Measurements from ENCODE around the gene STT3B.

Gene STT3B

DNA sequence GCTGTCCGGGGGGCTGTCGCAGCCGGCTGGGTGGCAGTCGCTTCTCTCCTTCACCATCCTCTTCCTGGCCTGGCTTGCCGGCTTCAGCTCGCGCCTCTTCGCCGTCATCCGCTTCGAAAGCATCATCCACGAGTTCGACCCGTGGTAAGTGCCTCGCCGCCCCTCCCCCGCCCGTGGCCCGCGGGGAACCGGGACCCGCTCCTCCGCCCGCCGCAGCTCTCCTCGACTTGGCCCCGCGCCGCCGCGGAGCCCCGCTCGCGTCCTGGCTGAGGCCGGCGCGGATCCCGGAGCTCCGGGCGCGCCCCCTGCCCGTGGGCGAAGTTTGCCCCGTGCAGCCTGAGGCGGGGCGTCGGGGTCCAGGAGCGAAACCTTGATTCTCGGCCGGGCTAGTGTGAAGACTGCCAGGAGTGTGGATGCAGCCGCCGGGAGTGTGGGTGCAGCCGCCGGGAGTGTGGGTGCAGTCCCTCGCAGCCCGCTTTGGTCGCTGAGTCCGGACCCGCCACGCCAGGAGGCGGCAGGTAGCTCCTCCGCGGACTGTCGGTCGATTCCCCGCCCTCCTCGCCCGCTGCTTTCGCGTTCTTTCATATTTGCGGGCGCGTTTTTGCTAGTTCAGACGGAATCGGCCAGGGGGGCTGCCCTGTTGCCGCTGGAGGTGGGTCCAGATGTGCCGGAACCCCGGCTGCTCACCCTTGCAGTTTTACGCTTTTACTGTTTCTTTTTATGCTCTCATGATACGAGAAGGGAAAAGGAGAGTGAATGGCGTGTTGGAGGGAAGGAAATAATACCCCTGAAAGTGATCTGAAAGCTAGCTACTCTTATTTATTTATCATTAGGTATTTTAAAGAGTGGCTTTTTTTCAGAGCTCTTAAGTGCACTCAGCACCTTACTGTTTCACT lies 692 bp downstream of the STT3B start:
- Histone ChIP-seq H3K9me3 (ENCODE audit: control insufficient read depth in 2 of 2, low read length in 2 of 2) (no peaks in the 10 kb centered on the region), H3K4me1 (ENCODE audit: control insufficient read depth, insufficient read depth, low read length) (peaks cover 10% of the 10 kb centered on the region), H3K27me3 (ENCODE audit: control insufficient read depth in 1 of 2, insufficient read depth in 2 of 2, low read length in 2 of 2) (no peaks in the 10 kb centered on the region), H3K9ac (ENCODE audit: low read length in 2 of 2) (peak overlapping the region; percentile 71 to 77), H3K4me3 (ENCODE audit: low read length in 2 of 2) (peak overlapping the region; percentile 77 to 82), H3K27ac (ENCODE audit: low read length) (peak overlapping the region; percentile 91), H3K36me3 (ENCODE audit: control insufficient read depth in 2 of 2, insufficient read depth in 2 of 2, low read length in 2 of 2) (no peaks in the 10 kb centered on the region)

DNA sequence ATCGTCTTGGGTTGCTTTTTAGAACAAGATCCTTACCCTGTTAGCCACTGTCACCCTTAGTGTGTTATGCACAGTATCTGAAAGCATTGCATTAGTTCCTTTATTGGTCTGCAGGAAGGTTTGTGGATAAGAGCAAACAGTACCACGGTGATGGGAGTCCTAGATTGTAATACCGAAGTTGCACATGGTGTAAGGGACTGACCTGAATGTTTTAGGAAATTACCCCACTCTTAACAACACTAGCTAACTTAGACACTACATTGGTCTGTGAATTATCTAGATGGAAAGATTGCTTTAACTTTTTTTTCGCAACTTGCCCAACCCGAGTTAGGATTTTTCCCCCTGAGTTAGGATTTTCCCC lies 1.3 kb downstream of the STT3B start:
- H3K4me1 ChIP-seq (ENCODE audit: control insufficient read depth, insufficient read depth, low read length) = peaks cover 10% of the 10 kb centered on the region
- no peaks in the 10 kb centered on the region for H3K9me3 ChIP-seq (ENCODE audit: control insufficient read depth in 2 of 2, low read length in 2 of 2)
- no peak overlapping the region for H3K27ac ChIP-seq (ENCODE audit: low read length)
- H3K9ac ChIP-seq (ENCODE audit: low read length in 2 of 2) = peak overlapping the region; percentile 71 to 77
- H3K4me3 ChIP-seq (ENCODE audit: low read length in 2 of 2) = peak overlapping the region; percentile 77 to 82
- no peaks in the 10 kb centered on the region for H3K27me3 ChIP-seq (ENCODE audit: control insufficient read depth in 1 of 2, insufficient read depth in 2 of 2, low read length in 2 of 2)
- H3K36me3 ChIP-seq (ENCODE audit: control insufficient read depth in 2 of 2, insufficient read depth in 2 of 2, low read length in 2 of 2) = no peaks in the 10 kb centered on the region

GRCh38 chr3:31536497-31536896 lies 3.8 kb downstream of the STT3B start:
- Histone ChIP-seq H3K4me3 (ENCODE audit: low read length in 2 of 2) (no peak overlapping the region), H3K4me1 (ENCODE audit: control insufficient read depth, insufficient read depth, low read length) (peaks cover 10% of the 10 kb centered on the region), H3K36me3 (ENCODE audit: control insufficient read depth in 2 of 2, insufficient read depth in 2 of 2, low read length in 2 of 2) (no peaks in the 10 kb centered on the region), H3K27me3 (ENCODE audit: control insufficient read depth in 1 of 2, insufficient read depth in 2 of 2, low read length in 2 of 2) (no peaks in the 10 kb centered on the region), H3K9ac (ENCODE audit: low read length in 2 of 2) (no peak overlapping the region), H3K27ac (ENCODE audit: low read length) (no peak overlapping the region), H3K9me3 (ENCODE audit: control insufficient read depth in 2 of 2, low read length in 2 of 2) (no peaks in the 10 kb centered on the region)

DNA sequence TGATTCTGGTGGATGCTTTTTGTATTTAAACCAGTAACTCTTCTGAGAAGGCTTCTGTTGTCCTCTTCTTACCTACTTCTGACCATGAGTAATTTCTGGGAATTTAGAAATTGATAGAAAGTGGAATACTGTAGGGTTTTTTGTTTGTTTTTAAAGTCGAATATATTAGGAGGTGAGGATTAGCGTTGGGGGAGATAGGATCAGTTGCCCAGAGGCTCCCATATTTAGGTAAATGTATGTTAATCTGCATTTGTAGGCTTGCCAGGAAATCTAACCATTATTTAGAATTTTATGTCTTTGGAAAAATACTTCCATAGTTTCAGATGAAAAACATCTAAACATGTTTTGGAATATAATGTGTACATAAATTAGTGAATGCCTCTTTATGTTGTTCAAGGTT lies 6.1 kb downstream of the STT3B start:
- H3K27me3 ChIP-seq (ENCODE audit: control insufficient read depth in 1 of 2, insufficient read depth in 2 of 2, low read length in 2 of 2) = no peaks in the 10 kb centered on the region
- H3K9me3 ChIP-seq (ENCODE audit: control insufficient read depth in 2 of 2, low read length in 2 of 2) = no peaks in the 10 kb centered on the region
- no peak overlapping the region for H3K4me3 ChIP-seq (ENCODE audit: low read length in 2 of 2)
- H3K9ac ChIP-seq (ENCODE audit: low read length in 2 of 2) = no peak overlapping the region
- H3K36me3 ChIP-seq (ENCODE audit: control insufficient read depth in 2 of 2, insufficient read depth in 2 of 2, low read length in 2 of 2) = no peaks in the 10 kb centered on the region
- H3K27ac ChIP-seq (ENCODE audit: low read length) = no peak overlapping the region
- peaks cover 10% of the 10 kb centered on the region for H3K4me1 ChIP-seq (ENCODE audit: control insufficient read depth, insufficient read depth, low read length)

DNA sequence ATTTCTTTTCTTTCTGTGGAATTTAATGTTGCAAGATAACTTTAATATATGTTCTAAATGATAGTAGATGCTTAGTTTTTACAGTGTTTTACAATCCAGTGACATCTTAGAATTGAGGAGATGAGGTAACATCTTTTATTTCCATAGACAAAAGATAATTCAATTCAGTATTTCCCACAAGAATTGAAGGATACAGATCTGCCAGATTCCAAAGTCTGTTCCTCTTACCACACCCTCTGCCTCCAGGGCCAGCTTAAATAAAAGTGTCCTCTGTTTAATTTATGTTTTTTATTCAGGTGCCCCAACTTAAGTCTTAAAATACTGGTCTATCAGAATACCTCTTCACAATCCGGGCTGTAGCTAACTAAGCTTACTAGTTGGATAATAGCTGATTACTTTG lies 6.5 kb downstream of the STT3B start:
- H3K27me3 ChIP-seq (ENCODE audit: control insufficient read depth in 1 of 2, insufficient read depth in 2 of 2, low read length in 2 of 2) = no peaks in the 10 kb centered on the region
- H3K27ac ChIP-seq (ENCODE audit: low read length) = no peak overlapping the region
- no peak overlapping the region for H3K9ac ChIP-seq (ENCODE audit: low read length in 2 of 2)
- H3K4me1 ChIP-seq (ENCODE audit: control insufficient read depth, insufficient read depth, low read length) = peaks cover 5% of the 10 kb centered on the region
- H3K36me3 ChIP-seq (ENCODE audit: control insufficient read depth in 2 of 2, insufficient read depth in 2 of 2, low read length in 2 of 2) = no peaks in the 10 kb centered on the region
- H3K4me3 ChIP-seq (ENCODE audit: low read length in 2 of 2) = no peak overlapping the region
- H3K9me3 ChIP-seq (ENCODE audit: control insufficient read depth in 2 of 2, low read length in 2 of 2) = no peaks in the 10 kb centered on the region

DNA sequence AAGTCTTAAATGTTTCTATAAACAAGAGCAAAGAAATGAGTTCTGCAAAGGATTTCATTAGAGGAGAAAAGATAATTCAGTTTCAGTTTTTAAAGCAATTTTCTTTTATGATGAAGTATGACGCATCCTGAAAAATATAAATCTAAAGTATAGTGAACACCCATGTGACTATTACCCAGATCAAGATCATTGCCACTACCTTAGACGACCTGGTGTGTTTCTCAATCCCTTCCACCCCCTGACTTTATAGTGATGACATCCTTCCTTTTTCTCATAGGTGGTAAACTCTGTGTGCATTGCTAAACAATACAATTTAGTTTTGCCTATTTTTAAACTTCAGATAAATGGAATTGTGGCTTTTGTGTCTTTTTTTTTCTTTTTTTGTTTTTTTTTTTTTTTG lies 8.4 kb downstream of the STT3B start:
- Histone ChIP-seq H3K36me3 (ENCODE audit: control insufficient read depth in 2 of 2, insufficient read depth in 2 of 2, low read length in 2 of 2) (no peaks in the 10 kb centered on the region), H3K9ac (ENCODE audit: low read length in 2 of 2) (no peak overlapping the region), H3K27ac (ENCODE audit: low read length) (no peak overlapping the region), H3K27me3 (ENCODE audit: control insufficient read depth in 1 of 2, insufficient read depth in 2 of 2, low read length in 2 of 2) (no peaks in the 10 kb centered on the region), H3K4me1 (ENCODE audit: control insufficient read depth, insufficient read depth, low read length) (no peaks in the 10 kb centered on the region), H3K4me3 (ENCODE audit: low read length in 2 of 2) (no peak overlapping the region), H3K9me3 (ENCODE audit: control insufficient read depth in 2 of 2, low read length in 2 of 2) (no peaks in the 10 kb centered on the region)

DNA sequence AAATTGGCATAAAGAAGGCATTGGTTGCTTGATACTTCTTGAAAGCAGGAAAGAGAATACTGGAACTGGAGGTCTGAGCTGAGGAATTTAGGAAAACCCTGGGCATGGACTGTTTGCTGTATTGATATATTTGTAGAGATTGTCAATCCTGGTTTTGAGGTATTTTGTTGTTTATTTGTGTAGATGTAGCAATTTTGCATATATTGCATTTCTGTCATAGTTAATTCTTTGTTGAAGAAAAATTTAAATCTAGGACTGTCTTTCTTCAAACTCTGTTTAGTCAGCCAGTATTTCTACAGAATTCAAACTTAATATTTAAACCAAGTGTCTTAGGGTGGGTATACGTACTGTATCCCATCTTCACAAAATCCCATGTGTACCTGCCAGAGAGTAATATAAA lies 9.5 kb downstream of the STT3B start:
- Histone ChIP-seq H3K27me3 (ENCODE audit: control insufficient read depth in 1 of 2, insufficient read depth in 2 of 2, low read length in 2 of 2) (no peaks in the 10 kb centered on the region), H3K9me3 (ENCODE audit: control insufficient read depth in 2 of 2, low read length in 2 of 2) (no peaks in the 10 kb centered on the region), H3K27ac (ENCODE audit: low read length) (no peak overlapping the region), H3K9ac (ENCODE audit: low read length in 2 of 2) (no peak overlapping the region), H3K4me3 (ENCODE audit: low read length in 2 of 2) (no peak overlapping the region), H3K4me1 (ENCODE audit: control insufficient read depth, insufficient read depth, low read length) (no peaks in the 10 kb centered on the region), H3K36me3 (ENCODE audit: control insufficient read depth in 2 of 2, insufficient read depth in 2 of 2, low read length in 2 of 2) (no peaks in the 10 kb centered on the region)

DNA sequence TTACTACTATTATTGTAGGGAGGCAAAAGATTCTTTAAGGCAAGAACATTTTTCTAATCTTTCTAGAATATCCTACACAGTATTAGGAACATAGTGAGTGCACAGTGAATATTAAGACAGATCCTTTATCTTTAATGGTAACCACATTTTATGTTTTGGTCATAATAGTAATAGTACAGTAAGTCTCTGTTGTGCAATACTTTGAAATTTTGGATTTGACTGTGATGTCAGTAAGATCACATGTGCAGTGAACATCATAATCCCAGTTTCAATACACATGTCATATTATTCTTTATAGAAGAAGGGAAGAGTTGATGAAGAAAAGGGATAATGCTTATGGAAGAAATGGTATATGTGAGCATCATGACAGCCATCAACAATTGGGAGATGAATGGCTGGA lies 10.7 kb downstream of the STT3B start:
- Histone ChIP-seq H3K27ac (ENCODE audit: low read length) (no peak overlapping the region), H3K36me3 (ENCODE audit: control insufficient read depth in 2 of 2, insufficient read depth in 2 of 2, low read length in 2 of 2) (no peaks in the 10 kb centered on the region), H3K4me1 (ENCODE audit: control insufficient read depth, insufficient read depth, low read length) (no peaks in the 10 kb centered on the region), H3K9me3 (ENCODE audit: control insufficient read depth in 2 of 2, low read length in 2 of 2) (no peaks in the 10 kb centered on the region), H3K9ac (ENCODE audit: low read length in 2 of 2) (no peak overlapping the region), H3K4me3 (ENCODE audit: low read length in 2 of 2) (no peak overlapping the region), H3K27me3 (ENCODE audit: control insufficient read depth in 1 of 2, insufficient read depth in 2 of 2, low read length in 2 of 2) (no peaks in the 10 kb centered on the region)

DNA sequence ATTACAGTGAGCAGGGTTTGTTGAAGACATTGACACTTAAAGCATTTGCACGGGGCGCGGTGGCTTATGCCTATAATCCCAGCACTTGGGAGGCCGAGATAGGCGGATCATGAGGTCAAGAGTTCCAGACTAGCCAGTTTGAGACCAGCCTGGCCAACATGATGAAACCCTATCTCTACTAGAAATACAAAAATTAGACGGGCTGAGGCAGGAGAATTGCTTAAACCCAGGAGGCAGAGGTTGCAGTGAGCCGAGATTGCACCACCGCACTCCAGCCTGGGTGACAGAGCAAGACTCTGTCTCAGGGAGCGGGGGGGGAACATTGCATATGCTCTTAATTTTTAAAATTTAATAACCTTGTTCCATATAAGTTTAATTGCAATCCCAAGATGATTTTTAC lies 11.9 kb downstream of the STT3B start:
- H3K4me1 ChIP-seq (ENCODE audit: control insufficient read depth, insufficient read depth, low read length) = no peaks in the 10 kb centered on the region
- H3K27ac ChIP-seq (ENCODE audit: low read length) = no peak overlapping the region
- no peaks in the 10 kb centered on the region for H3K27me3 ChIP-seq (ENCODE audit: control insufficient read depth in 1 of 2, insufficient read depth in 2 of 2, low read length in 2 of 2)
- H3K9ac ChIP-seq (ENCODE audit: low read length in 2 of 2) = no peak overlapping the region
- no peak overlapping the region for H3K4me3 ChIP-seq (ENCODE audit: low read length in 2 of 2)
- no peaks in the 10 kb centered on the region for H3K36me3 ChIP-seq (ENCODE audit: control insufficient read depth in 2 of 2, insufficient read depth in 2 of 2, low read length in 2 of 2)
- no peaks in the 10 kb centered on the region for H3K9me3 ChIP-seq (ENCODE audit: control insufficient read depth in 2 of 2, low read length in 2 of 2)

DNA sequence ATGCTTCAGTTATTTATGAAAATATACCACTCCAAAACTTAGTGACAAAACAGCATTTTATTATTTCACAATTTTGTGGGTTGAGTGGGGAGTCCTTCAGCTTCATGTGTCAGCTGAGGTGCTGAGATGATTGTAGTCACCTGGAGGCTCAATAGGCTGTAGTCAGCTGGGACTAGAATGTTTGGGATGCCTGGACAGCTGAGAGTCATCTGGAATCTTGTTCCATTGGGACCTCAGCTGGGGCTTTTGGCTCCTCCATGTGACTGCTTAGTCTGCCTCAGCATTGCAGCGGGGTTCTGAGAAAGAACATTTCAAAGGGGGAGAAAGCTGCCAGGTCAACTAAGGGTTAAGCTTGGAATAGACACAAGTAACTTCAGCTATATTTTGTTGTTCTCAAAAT lies 13.4 kb downstream of the STT3B start:
- no peak overlapping the region for H3K4me3 ChIP-seq (ENCODE audit: low read length in 2 of 2)

DNA sequence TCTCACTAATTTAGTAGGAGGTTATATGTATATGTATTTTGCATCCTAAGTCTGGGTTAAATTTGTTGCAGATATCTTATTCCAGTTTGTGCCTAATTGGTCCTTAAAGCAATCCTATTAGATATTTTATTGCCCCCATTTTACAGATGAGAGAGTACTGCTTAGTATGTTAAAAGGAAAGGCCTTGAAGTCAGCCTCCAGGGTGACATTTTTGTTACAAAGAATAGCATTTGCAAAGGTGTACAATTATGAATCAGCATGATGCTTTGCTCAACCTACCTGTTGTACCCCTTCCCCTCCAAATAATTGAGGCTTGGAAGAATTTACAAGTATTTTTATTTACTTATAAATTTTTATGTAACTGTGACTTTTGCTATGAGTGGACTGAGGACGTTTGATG lies 14.0 kb downstream of the STT3B start:
- H3K27me3 ChIP-seq (ENCODE audit: control insufficient read depth in 1 of 2, insufficient read depth in 2 of 2, low read length in 2 of 2) = no peaks in the 10 kb centered on the region
- H3K4me3 ChIP-seq (ENCODE audit: low read length in 2 of 2) = no peak overlapping the region
- no peak overlapping the region for H3K9ac ChIP-seq (ENCODE audit: low read length in 2 of 2)
- no peaks in the 10 kb centered on the region for H3K9me3 ChIP-seq (ENCODE audit: control insufficient read depth in 2 of 2, low read length in 2 of 2)
- no peak overlapping the region for H3K27ac ChIP-seq (ENCODE audit: low read length)
- H3K36me3 ChIP-seq (ENCODE audit: control insufficient read depth in 2 of 2, insufficient read depth in 2 of 2, low read length in 2 of 2) = no peaks in the 10 kb centered on the region
- H3K4me1 ChIP-seq (ENCODE audit: control insufficient read depth, insufficient read depth, low read length) = no peaks in the 10 kb centered on the region

More for the DNA sequence above, 13.4 kb downstream of the STT3B start:
- H3K27ac ChIP-seq (ENCODE audit: low read length) = no peak overlapping the region
- H3K4me1 ChIP-seq (ENCODE audit: control insufficient read depth, insufficient read depth, low read length) = no peaks in the 10 kb centered on the region
- H3K9ac ChIP-seq (ENCODE audit: low read length in 2 of 2) = no peak overlapping the region
- H3K27me3 ChIP-seq (ENCODE audit: control insufficient read depth in 1 of 2, insufficient read depth in 2 of 2, low read length in 2 of 2) = no peaks in the 10 kb centered on the region
- H3K9me3 ChIP-seq (ENCODE audit: control insufficient read depth in 2 of 2, low read length in 2 of 2) = no peaks in the 10 kb centered on the region
- H3K36me3 ChIP-seq (ENCODE audit: control insufficient read depth in 2 of 2, insufficient read depth in 2 of 2, low read length in 2 of 2) = no peaks in the 10 kb centered on the region
